MM.1S (cell line): ENCODE measurements around the gene ZCWPW2.

Experiments used
- DNase-seq: peaks from one replicate; pipeline ENCODE4 v3.0.0-alpha.2; 2015
- H2AFZ ChIP-seq: fragments of 300-600 bp; sonication (generic); 2 replicates; pipeline ENCODE4 v1.6.0; 2016; ENCODE audit warnings: antibody characterized with exemption, low read length
- H3F3A ChIP-seq: fragments of 300-600 bp; sonication (generic); 2 replicates; pipeline ENCODE4 v1.6.1; 2016; ENCODE audit warnings: mild to moderate bottlenecking, antibody characterized with exemption, low read length, moderate library complexity, mixed read lengths; ENCODE audit not compliant: insufficient read depth
- H3K27ac ChIP-seq: fragments of 300-600 bp; sonication (generic); 2 replicates; pipeline ENCODE4 v1.5.1; 2016; ENCODE audit warnings: mild to moderate bottlenecking, low read length
- H3K27me3 ChIP-seq: fragments of 300-600 bp; sonication (generic); replicated peaks from 2 replicates; pipeline ENCODE4 v1.6.0; 2016; ENCODE audit warnings: low read length; ENCODE audit not compliant: insufficient read depth
- H3K36me3 ChIP-seq: fragments of 300-600 bp; sonication (generic); replicated peaks from 2 replicates; pipeline ENCODE4 v1.6.1; 2016; ENCODE audit warnings: mild to moderate bottlenecking, low read length, mixed read lengths; ENCODE audit not compliant: insufficient read depth
- H3K4me1 ChIP-seq: fragments of 300-600 bp; sonication (generic); 2 replicates; pipeline ENCODE4 v1.6.1; 2016; ENCODE audit warnings: low read length, mixed read lengths
- H3K4me2 ChIP-seq: fragments of 300-600 bp; sonication (generic); 2 replicates; pipeline ENCODE4 v1.6.0; 2016; ENCODE audit warnings: low read depth, low read length
- H3K4me3 ChIP-seq: fragments of 300-600 bp; sonication (generic); 2 replicates; pipeline ENCODE4 v1.5.1; 2016; ENCODE audit warnings: low read length, mixed read lengths
- H3K79me2 ChIP-seq: fragments of 300-600 bp; sonication (generic); 2 replicates; pipeline ENCODE4 v1.6.1; 2016; ENCODE audit warnings: mixed run types, low read length, mixed read lengths
- H3K9ac ChIP-seq: fragments of 300-600 bp; sonication (generic); 2 replicates; pipeline ENCODE4 v1.6.1; 2016; ENCODE audit warnings: low read length, mixed read lengths
- H3K9me2 ChIP-seq: fragments of 300-600 bp; sonication (generic); replicated peaks from 2 replicates; pipeline ENCODE4 v1.6.1; 2016; ENCODE audit warnings: mild to moderate bottlenecking, low read length, mixed read lengths; ENCODE audit not compliant: insufficient read depth
- H3K9me3 ChIP-seq: fragments of 300-600 bp; sonication (generic); replicated peaks from 2 replicates; pipeline ENCODE4 v1.6.1; 2016; ENCODE audit warnings: mild to moderate bottlenecking, low read length, mixed read lengths; ENCODE audit not compliant: insufficient read depth
- H4K20me1 ChIP-seq: fragments of 300-600 bp; sonication (generic); 2 replicates; pipeline ENCODE4 v1.6.1; 2016; ENCODE audit warnings: mild to moderate bottlenecking, low read length, moderate library complexity, mixed read lengths; ENCODE audit not compliant: insufficient read depth
- EZH2 ChIP-seq: fragments of 300-600 bp; sonication (generic); optimal IDR thresholded peaks from 2 replicates; pipeline ENCODE3; 2017; ENCODE audit warnings: low read depth, mild to moderate bottlenecking, antibody characterized with exemption, low read length, mixed read lengths
- EZH2phosphoT487 ChIP-seq: fragments of 300-600 bp; sonication (generic); IDR thresholded peaks from 2 replicates; pipeline ENCODE4 v1.6.1; 2018; ENCODE audit warnings: antibody characterized with exemption, low read length
- TF ChIP-seq, protein P1 (sequence below): fragments of 300-600 bp; sonication (generic); IDR thresholded peaks from 2 replicates; pipeline ENCODE4 v1.5.1; 2016; ENCODE audit warnings: antibody characterized with exemption, low read length, mixed read lengths

Gene ZCWPW2

DNA sequence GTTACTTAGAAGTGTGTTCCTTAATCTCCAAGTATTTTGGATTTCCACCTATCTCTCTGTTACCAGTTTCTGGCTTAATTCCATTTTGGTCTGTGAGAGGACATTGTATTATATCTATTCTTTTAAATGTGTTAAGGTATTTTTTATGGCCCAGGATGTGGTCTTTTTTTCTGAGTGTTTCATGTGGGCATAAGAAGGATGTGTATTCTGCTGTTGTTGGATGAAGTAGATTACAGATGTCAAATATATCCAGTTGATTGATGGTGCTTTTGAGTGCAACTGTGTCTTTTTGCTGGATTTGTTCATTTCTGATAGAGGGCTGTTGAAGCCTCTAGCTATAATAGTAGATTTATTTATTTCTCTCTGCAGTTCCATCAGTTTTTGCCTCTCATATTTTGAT lies 136.6 kb downstream of the ZCWPW2 start:
- Histone ChIP-seq H3F3A (no peaks in the 10 kb centered on the region), H3K27me3 (no peaks in the 10 kb centered on the region), H3K36me3 (no peaks in the 10 kb centered on the region), H3K9ac (no peak overlapping the region), H2AFZ (no peak overlapping the region), H3K4me1 (no peaks in the 10 kb centered on the region), H3K4me3 (no peak overlapping the region), H3K27ac (no peak overlapping the region), H4K20me1 (no peaks in the 10 kb centered on the region), H3K4me2 (no peak overlapping the region), H3K9me3 (no peaks in the 10 kb centered on the region), H3K9me2 (no peaks in the 10 kb centered on the region), H3K79me2 (no peaks in the 10 kb centered on the region)
- no peak for DNase-seq
- TF ChIP-seq EZH2phosphoT487 (no peak), EZH2 (no peak)
- TF ChIP-seq, protein P1, sequence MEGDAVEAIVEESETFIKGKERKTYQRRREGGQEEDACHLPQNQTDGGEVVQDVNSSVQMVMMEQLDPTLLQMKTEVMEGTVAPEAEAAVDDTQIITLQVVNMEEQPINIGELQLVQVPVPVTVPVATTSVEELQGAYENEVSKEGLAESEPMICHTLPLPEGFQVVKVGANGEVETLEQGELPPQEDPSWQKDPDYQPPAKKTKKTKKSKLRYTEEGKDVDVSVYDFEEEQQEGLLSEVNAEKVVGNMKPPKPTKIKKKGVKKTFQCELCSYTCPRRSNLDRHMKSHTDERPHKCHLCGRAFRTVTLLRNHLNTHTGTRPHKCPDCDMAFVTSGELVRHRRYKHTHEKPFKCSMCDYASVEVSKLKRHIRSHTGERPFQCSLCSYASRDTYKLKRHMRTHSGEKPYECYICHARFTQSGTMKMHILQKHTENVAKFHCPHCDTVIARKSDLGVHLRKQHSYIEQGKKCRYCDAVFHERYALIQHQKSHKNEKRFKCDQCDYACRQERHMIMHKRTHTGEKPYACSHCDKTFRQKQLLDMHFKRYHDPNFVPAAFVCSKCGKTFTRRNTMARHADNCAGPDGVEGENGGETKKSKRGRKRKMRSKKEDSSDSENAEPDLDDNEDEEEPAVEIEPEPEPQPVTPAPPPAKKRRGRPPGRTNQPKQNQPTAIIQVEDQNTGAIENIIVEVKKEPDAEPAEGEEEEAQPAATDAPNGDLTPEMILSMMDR = no peak

DNA sequence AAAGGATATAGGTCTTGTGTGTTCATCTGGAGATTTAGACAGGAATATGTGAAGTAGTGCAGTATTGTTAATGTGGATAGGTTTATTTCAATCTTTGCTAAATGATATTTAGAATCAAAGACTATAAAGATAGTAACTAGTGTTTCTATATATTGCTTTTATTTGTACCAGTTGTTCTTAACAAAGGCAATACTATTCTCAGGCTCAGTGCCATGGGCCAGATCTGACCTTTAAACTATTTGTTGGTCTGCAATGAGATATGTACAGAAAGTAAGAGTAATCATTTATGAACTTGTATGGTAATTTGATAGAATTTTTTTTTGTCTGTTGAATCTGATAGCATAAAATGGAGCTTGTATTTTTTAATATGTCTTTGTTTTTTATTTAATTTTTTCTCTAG lies 146.8 kb downstream of the ZCWPW2 start:
- DNase-seq = no peak
- H3K4me3 ChIP-seq = no peak overlapping the region
- H3K27ac ChIP-seq = no peak overlapping the region
- H3F3A ChIP-seq = no peaks in the 10 kb centered on the region
- H3K9ac ChIP-seq = no peak overlapping the region
- H3K36me3 ChIP-seq = no peaks in the 10 kb centered on the region
- no peaks in the 10 kb centered on the region for H4K20me1 ChIP-seq
- TF ChIP-seq EZH2 (no peak), EZH2phosphoT487 (no peak)
- TF ChIP-seq, protein P1 = no peak
- H2AFZ ChIP-seq = no peak overlapping the region
- H3K27me3 ChIP-seq = no peaks in the 10 kb centered on the region
- no peaks in the 10 kb centered on the region for H3K4me1 ChIP-seq
- no peaks in the 10 kb centered on the region for H3K9me3 ChIP-seq
- no peak overlapping the region for H3K4me2 ChIP-seq
- no peaks in the 10 kb centered on the region for H3K9me2 ChIP-seq
- no peaks in the 10 kb centered on the region for H3K79me2 ChIP-seq

DNA sequence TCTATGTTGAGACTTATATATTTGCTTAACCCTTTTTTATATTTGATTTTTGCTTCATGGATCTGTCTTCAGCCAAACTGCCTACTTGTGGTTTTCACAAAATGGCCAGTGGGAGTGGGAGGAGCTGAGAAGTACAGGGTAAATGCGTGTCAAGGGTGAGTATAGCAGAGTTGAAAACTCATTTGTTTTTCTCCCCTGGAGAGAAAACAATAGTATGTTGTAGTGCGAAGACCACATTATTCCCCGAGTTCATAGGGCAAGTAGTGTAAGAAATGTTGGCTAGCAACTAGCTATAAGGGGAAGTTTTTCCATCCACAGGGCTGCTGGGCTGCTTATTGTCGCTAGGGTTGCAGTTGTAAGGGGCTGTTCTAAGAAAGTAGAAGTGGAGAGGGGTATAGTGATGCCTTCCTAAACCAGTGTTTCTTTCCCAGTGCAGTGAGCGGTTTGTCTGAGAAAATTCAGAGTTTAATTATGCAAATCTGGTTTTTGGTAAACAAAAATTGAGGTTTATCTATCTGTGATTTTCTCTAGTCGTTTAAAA lies 153.9 kb downstream of the ZCWPW2 start:
- no peaks in the 10 kb centered on the region for H3K27me3 ChIP-seq
- H3K4me2 ChIP-seq = no peak overlapping the region
- no peak overlapping the region for H3K27ac ChIP-seq
- DNase-seq = no peak
- H3K4me3 ChIP-seq = no peak overlapping the region
- no peaks in the 10 kb centered on the region for H3F3A ChIP-seq
- no peaks in the 10 kb centered on the region for H3K36me3 ChIP-seq
- H3K79me2 ChIP-seq = no peaks in the 10 kb centered on the region
- H3K9ac ChIP-seq = no peak overlapping the region
- H2AFZ ChIP-seq = no peak overlapping the region
- H3K4me1 ChIP-seq = no peaks in the 10 kb centered on the region
- TF ChIP-seq, protein P1 = no peak
- TF ChIP-seq EZH2phosphoT487 (no peak), EZH2 (no peak)
- no peaks in the 10 kb centered on the region for H3K9me3 ChIP-seq
- H4K20me1 ChIP-seq = no peaks in the 10 kb centered on the region
- no peaks in the 10 kb centered on the region for H3K9me2 ChIP-seq

DNA sequence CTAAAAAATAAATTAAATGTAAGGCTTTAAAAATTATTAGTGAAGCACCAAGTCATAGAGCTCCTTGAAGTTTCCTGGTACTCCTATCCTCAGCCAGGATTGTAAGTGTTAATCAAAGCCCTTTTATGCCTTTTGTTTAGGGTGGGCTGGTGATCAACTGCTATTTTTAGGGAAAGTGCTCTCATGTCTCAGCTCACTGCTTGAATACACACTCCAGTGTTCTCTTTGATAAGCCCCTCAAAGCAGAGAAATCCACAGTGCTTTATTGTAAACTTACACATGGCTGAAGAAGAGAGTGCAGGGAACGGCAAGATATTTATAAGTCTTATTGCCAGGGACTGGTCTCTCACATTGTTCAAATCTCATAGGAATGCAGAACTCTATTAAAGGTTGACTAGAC lies 156.5 kb downstream of the ZCWPW2 start:
- DNase-seq = no peak
- Histone ChIP-seq H3K9ac (no peak overlapping the region), H3F3A (no peaks in the 10 kb centered on the region), H3K9me2 (no peaks in the 10 kb centered on the region), H2AFZ (no peak overlapping the region), H3K4me2 (no peak overlapping the region), H3K79me2 (no peaks in the 10 kb centered on the region), H3K4me1 (no peaks in the 10 kb centered on the region), H4K20me1 (no peaks in the 10 kb centered on the region), H3K27me3 (no peaks in the 10 kb centered on the region), H3K4me3 (no peak overlapping the region), H3K9me3 (no peaks in the 10 kb centered on the region), H3K36me3 (no peaks in the 10 kb centered on the region), H3K27ac (no peak overlapping the region)
- TF ChIP-seq EZH2 = no peak
- TF ChIP-seq, protein P1 = no peak
- TF ChIP-seq EZH2phosphoT487 = no peak
